K562 (cell line): ENCODE measurements around the gene MMS22L. TPM values are rescaled to one million over a fixed set of nuclear protein-coding genes. Genes with fewer than 3 reads are reported as not detected.

ENCODE experiments used
- ATAC-seq: fragments of 200-7000 bp; cut with Tn5 transposase; 3 replicates; pipeline ENCODE4 v1.9.1; 2020; ENCODE audit warnings: moderate library complexity
- BruUV-seq: library from RNA; stranded (reverse); fragments of 400-500 nt; replicated peaks from 2 replicates; lab custom pipeline; 2021; lab: Mats Ljungman, UMichigan
- CTCF ChIA-PET: fragments of 300-600 bp; formaldehyde crosslinking; extraction: SDS; loops from one replicate; lab custom pipeline; 2021; ENCODE audit warnings: low intra/inter-chr PET ratio; lab: Yijun Ruan, JAX
- POLR2A ChIA-PET: fragments of 300-600, 350-650 bp; sonication (Branson Sonifier 250); formaldehyde crosslinking; extraction: SDS; loops from one replicate; lab custom pipeline; 2021; ENCODE audit warnings: antibody characterized with exemption, inconsistent platforms; lab: Yijun Ruan, JAX
- DNase-seq, 4 experiments: peaks; one replicate each; pipeline versions ENCODE4 v3.0.0 to v3.0.0-alpha.2; 2011 to 2018; ENCODE audit warnings: low spot score in 3 of 4, mixed read lengths in 3 of 4; ENCODE audit errors: extremely low read depth in 1 of 4
- FAIRE-seq: peaks from 2 replicates; lab custom pipeline; 2011; peaks lifted over from hg19 to GRCh38; lab: Jason Lieb, UNC
- H2AFZ ChIP-seq: 2 replicates; pipeline ENCODE4 v1.6.0; 2011; ENCODE audit warnings: low read depth, low read length, control low read depth, inconsistent platforms
- H3K27ac ChIP-seq: fragments of 200-600 bp; 3 replicates; pipeline ENCODE4 v1.8.0; 2011; ENCODE audit warnings: low read depth, mild to moderate bottlenecking, control low read depth, inconsistent platforms, low read length, moderate library complexity, mixed read lengths; ENCODE audit errors: extremely low read depth
- H3K27me3 ChIP-seq, 2 experiments: fragments of 300-600 bp in 1 of 2; 2 replicates in 1 of 2; 3 replicates in 1 of 2; pipeline versions ENCODE4 v1.6.0 to v1.8.0; 2011; ENCODE audit warnings: inconsistent platforms in 2 of 2, low read length in 2 of 2, mild to moderate bottlenecking in 1 of 2, mixed read lengths in 1 of 2, moderate library complexity in 1 of 2; ENCODE audit not compliant: control insufficient read depth in 2 of 2, insufficient read depth in 2 of 2
- H3K36me3 ChIP-seq: fragments of 300-600 bp; 3 replicates; pipeline ENCODE4 v1.8.0; 2011; ENCODE audit warnings: mild to moderate bottlenecking, low read length, inconsistent platforms; ENCODE audit not compliant: control insufficient read depth, insufficient read depth
- H3K4me1 ChIP-seq, 2 experiments: fragments of 200-600 bp in 1 of 2; replicated peaks in 1 of 2; 2 replicates in 1 of 2; 3 replicates in 1 of 2; pipeline versions ENCODE4 v1.5.1 to v1.8.0; 2011; ENCODE audit warnings: inconsistent platforms in 2 of 2, low read length in 2 of 2, mild to moderate bottlenecking in 1 of 2, mixed read lengths in 1 of 2, moderate library complexity in 1 of 2; ENCODE audit not compliant: control insufficient read depth in 2 of 2, insufficient read depth in 2 of 2
- H3K4me2 ChIP-seq: 2 replicates; pipeline ENCODE4 v1.6.1; 2011; ENCODE audit warnings: low read length, control low read depth, inconsistent platforms, mixed read lengths; ENCODE audit not compliant: insufficient read depth
- H3K4me3 ChIP-seq: fragments of 200-600 bp; sonication (generic), shearing (Covaris generic); 2 replicates; pipeline ENCODE4 v1.5.1; 2016; ENCODE audit warnings: control low read depth, inconsistent platforms
- H3K79me2 ChIP-seq: fragments of 200-600 bp; 3 replicates; pipeline ENCODE4 v1.8.0; 2011; ENCODE audit warnings: low read length, inconsistent platforms; ENCODE audit not compliant: control insufficient read depth, insufficient read depth
- H3K9ac ChIP-seq, 2 experiments: 2 replicates each; pipeline versions ENCODE4 v1.6.0 to v1.6.1; 2011; ENCODE audit warnings: low read depth in 2 of 2, low read length in 2 of 2, control low read depth in 1 of 2, inconsistent platforms in 1 of 2, mild to moderate bottlenecking in 1 of 2, mixed read lengths in 1 of 2; ENCODE audit not compliant: insufficient read depth in 1 of 2
- H3K9me1 ChIP-seq: one replicate; pipeline ENCODE4 v1.6.0; 2011; ENCODE audit warnings: inconsistent platforms, mild to moderate bottlenecking, low read length, moderate library complexity; ENCODE audit not compliant: control insufficient read depth, insufficient read depth
- H3K9me3 ChIP-seq: replicated peaks from 2 replicates; pipeline ENCODE4 v1.5.1; 2011; ENCODE audit warnings: low read depth, low read length, inconsistent platforms; ENCODE audit not compliant: control insufficient read depth, insufficient read depth
- H4K20me1 ChIP-seq: replicated peaks from 2 replicates; pipeline ENCODE4 v1.6.1; 2011; ENCODE audit warnings: low read length, inconsistent platforms, mixed read lengths; ENCODE audit not compliant: control insufficient read depth, insufficient read depth
- ARNT ChIP-seq, 2 experiments: fragments of 450-650 bp; IDR thresholded peaks; 2 replicates each; pipeline ENCODE4 v1.6.1; 2016; ENCODE audit warnings: mild to moderate bottlenecking in 1 of 2
- ATF4 ChIP-seq: fragments of 450-650 bp; formaldehyde crosslinking; IDR thresholded peaks from 2 replicates; pipeline ENCODE4 v1.4.0; 2022; ENCODE audit warnings: mild to moderate bottlenecking, moderate library complexity
- CREBBP ChIP-seq: IDR thresholded peaks from one replicate; pipeline ENCODE4 v1.6.1; 2012; ENCODE audit warnings: low read depth, mild to moderate bottlenecking, control low read depth, inconsistent platforms, low read length
- E2F3 ChIP-seq: fragments of 250-450 bp; sonication (Bioruptor Pico); IDR thresholded peaks from 2 replicates; pipeline ENCODE4 v1.4.0; 2020; ENCODE audit warnings: mild to moderate bottlenecking
- EGR1 ChIP-seq: fragments of 450-650 bp; conservative IDR thresholded peaks from 2 replicates; pipeline ENCODE4 v1.6.1; 2017; ENCODE audit warnings: mild to moderate bottlenecking
- ERF ChIP-seq: fragments of 450-650 bp; formaldehyde crosslinking; IDR thresholded peaks from 2 replicates; pipeline ENCODE4 v1.4.0; 2020; ENCODE audit warnings: mild to moderate bottlenecking, mixed read lengths
- FOXA3 ChIP-seq, 2 experiments: fragments of 450-650 bp in 1 of 2; sonication (generic) in 1 of 2; formaldehyde crosslinking; IDR thresholded peaks in 1 of 2; conservative IDR thresholded peaks in 1 of 2; 2 replicates each; pipeline versions ENCODE4 v1.4.0 to v1.8.0; 2020 to 2022; ENCODE audit warnings: mild to moderate bottlenecking in 2 of 2, missing genetic modification reagents in 1 of 2
- GATA2 ChIP-seq: sonication (generic); formaldehyde crosslinking; IDR thresholded peaks from 2 replicates; pipeline ENCODE4 v1.4.0; 2020; ENCODE audit warnings: mild to moderate bottlenecking, missing genetic modification reagents
- GATAD2B ChIP-seq: fragments of 450-650 bp; IDR thresholded peaks from 2 replicates; pipeline ENCODE4 v1.6.1; 2017; ENCODE audit warnings: mild to moderate bottlenecking, borderline replicate concordance
- HDAC6 ChIP-seq: IDR thresholded peaks from 2 replicates; pipeline ENCODE4 v1.6.1; 2012; ENCODE audit warnings: low read depth, mild to moderate bottlenecking, control low read depth, inconsistent platforms, low read length, moderate library complexity
- IFI16 ChIP-seq: fragments of 250-450 bp; sonication (Bioruptor Pico); IDR thresholded peaks from 2 replicates; pipeline ENCODE4 v2.1.2; 2022; ENCODE audit warnings: mild to moderate bottlenecking, inconsistent platforms
- KDM1A ChIP-seq, 2 experiments: fragments of 450-650 bp; IDR thresholded peaks; 2 replicates each; pipeline ENCODE4 v1.6.1; 2016; ENCODE audit warnings: mild to moderate bottlenecking in 2 of 2
- NFXL1 ChIP-seq: fragments of 450-650 bp; formaldehyde crosslinking; IDR thresholded peaks from 2 replicates; pipeline ENCODE4 v1.4.0; 2021; ENCODE audit warnings: mild to moderate bottlenecking
- POLR3A ChIP-seq: IDR thresholded peaks from 2 replicates; pipeline ENCODE4 v1.6.1; 2011; ENCODE audit warnings: borderline replicate concordance, mild to moderate bottlenecking, moderate library complexity; ENCODE audit not compliant: insufficient read length, insufficient read depth; ENCODE audit errors: extremely low read depth
- RFX7 ChIP-seq: fragments of 250-450 bp; sonication (Bioruptor Pico); IDR thresholded peaks from 2 replicates; pipeline ENCODE4 v1.5.1; 2021; ENCODE audit warnings: mild to moderate bottlenecking
- RNF2 ChIP-seq: sonication (generic); IDR thresholded peaks from 2 replicates; pipeline ENCODE4 v1.6.1; 2016
- ZBTB43 ChIP-seq: sonication (generic); formaldehyde crosslinking; IDR thresholded peaks from 2 replicates; pipeline ENCODE4 v1.8.0; 2023; ENCODE audit warnings: mild to moderate bottlenecking, missing genetic modification reagents
- ZNF449 ChIP-seq: fragments of 250-450 bp; sonication (Bioruptor Pico); IDR thresholded peaks from 2 replicates; pipeline ENCODE4 v1.8.0; 2022; ENCODE audit warnings: moderate library complexity, mild to moderate bottlenecking, inconsistent platforms
- WGBS: fragments of 100-300 bp; shearing (Covaris generic); methylation state at CpG from one replicate; pipeline ENCODE4 v1.1.6; 2016; ENCODE audit warnings: low coverage, mixed read lengths; ENCODE audit not compliant: insufficient coverage; ENCODE audit errors: missing lambda C conversion rate; 5-methylcytosine and 5-hydroxymethylcytosine counted together
- in situ Hi-C: fragments of 300-500 bp; cut with MboI; formaldehyde crosslinking; loops from 4 replicates; pipeline ENCODE4 v1.15.0; 2018; ENCODE audit warnings: inconsistent platforms, mixed read lengths
- intact Hi-C: fragments of 100-400 bp; cut with micrococcal nuclease; formaldehyde crosslinking; loops from 2 replicates; pipeline ENCODE4 v1.14.2; 2022
- polyA plus RNA-seq, 8 experiments: library from polyadenylated mRNA; depleted of rRNA in 4 of 8; stranded (reverse) in 5 of 8; unstranded in 3 of 8; fragments of >200 nt; fragmentation: Nextera tagmentation in 2 of 8; fragmentation: Illumina TruSeq in 1 of 8; extraction: Ambion mirVana in 2 of 8; extraction: Trizol in 1 of 8; gene quantifications; 2 replicates each; pipeline versions ENCODE4 v1.2.1 to v1.2.3, GENCODE V29; 2011 to 2014; ENCODE audit warnings: inconsistent platforms in 1 of 8, missing spikeins in 1 of 8
- total RNA-seq, 7 experiments: library from RNA; depleted of rRNA in 6 of 7; stranded (reverse); fragments of >200 nt in 6 of 7; fragmentation: Illumina TruSeq in 2 of 7; extraction: Trizol in 2 of 7; gene quantifications; 2 replicates each; pipeline versions ENCODE4 v1.2.1 to v1.2.3, GENCODE V29; 2011 to 2021; ENCODE audit warnings: low replicate concordance in 1 of 7
- TF ChIP-seq, protein P1 (sequence below): sonication (generic); formaldehyde crosslinking; IDR thresholded peaks from 2 replicates; pipeline ENCODE4 v1.8.0; 2022; ENCODE audit warnings: mild to moderate bottlenecking, missing genetic modification reagents

The MMS22L gene
- total and polyA plus RNA-seq, 9 of the 15 experiments (the other 6 are each of a cell fraction or from before 2014, with no cell fraction given): 13.0 to 59.5 (median 26.9) TPM

- TF ChIP-seq ATF4 (CRISPR knock-in tag) (no peak), NFXL1 (CRISPR knock-in tag) (no peak), GATA2 (CRISPR knock-in tag) (no peak), IFI16 (CRISPR knock-in tag) (no peak), GATAD2B (no peak), HDAC6 (no peak), CREBBP (no peak), ARNT (IDR thresholded peaks at IDR 0.05) (no peak), FOXA3 (CRISPR knock-in tag; conservative IDR thresholded peaks at IDR 0.05 in 1 of 2, IDR thresholded peaks at IDR 0.05 in 1 of 2) (no peak), ERF (CRISPR knock-in tag) (no peak)
- TF ChIP-seq, protein P1, sequence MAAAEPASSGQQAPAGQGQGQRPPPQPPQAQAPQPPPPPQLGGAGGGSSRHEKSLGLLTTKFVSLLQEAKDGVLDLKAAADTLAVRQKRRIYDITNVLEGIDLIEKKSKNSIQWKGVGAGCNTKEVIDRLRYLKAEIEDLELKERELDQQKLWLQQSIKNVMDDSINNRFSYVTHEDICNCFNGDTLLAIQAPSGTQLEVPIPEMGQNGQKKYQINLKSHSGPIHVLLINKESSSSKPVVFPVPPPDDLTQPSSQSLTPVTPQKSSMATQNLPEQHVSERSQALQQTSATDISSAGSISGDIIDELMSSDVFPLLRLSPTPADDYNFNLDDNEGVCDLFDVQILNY (CRISPR knock-in tag): no peak
Measured at GRCh38 chr6:97150932-97151331, 132.1 kb downstream of the MMS22L start (continued).

DNA sequence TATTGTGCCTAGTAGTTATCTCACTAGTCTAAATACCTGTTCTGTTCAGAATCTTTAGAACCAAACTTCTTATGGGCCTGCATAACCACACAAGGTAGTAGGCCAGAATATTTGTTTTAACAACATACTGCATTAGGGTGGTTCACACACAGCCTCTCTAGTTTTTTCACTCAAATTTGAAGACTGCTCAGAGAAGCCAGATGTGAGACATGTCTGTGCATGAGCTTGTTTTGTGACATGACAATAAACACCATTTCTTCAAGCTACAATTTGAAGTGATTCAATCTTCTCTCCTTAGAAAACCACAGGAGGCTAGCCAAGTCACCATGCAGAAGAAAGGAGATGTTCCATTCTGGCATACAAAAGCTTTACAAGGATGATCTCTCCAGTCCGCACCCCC is 135.6 kb downstream of the MMS22L start:
- intact Hi-C loops: no loop called here
- POLR2A ChIA-PET: no interaction called here
- no peak for DNase-seq
- in situ Hi-C loops: no loop called here
- CTCF ChIA-PET: interaction anchor here (0.7 kb wide), 1 partner anchor 536 kb away, joined by 3 read pairs; no protein-coding TSS in a partner anchor
- no peak for FAIRE-seq
- Histone ChIP-seq H3K9me3 (no peaks in the 10 kb centered on the region), H3K9me1 (no peaks in the 10 kb centered on the region), H3K27ac (no peak overlapping the region), H4K20me1 (no peaks in the 10 kb centered on the region), H3K27me3 (no peaks in the 10 kb centered on the region), H3K9ac (no peak overlapping the region), H3K4me2 (no peak overlapping the region), H3K4me3 (no peak overlapping the region), H2AFZ (no peak overlapping the region), H3K4me1 (no peaks in the 10 kb centered on the region), H3K79me2 (no peaks in the 10 kb centered on the region), H3K36me3 (peaks cover 43% of the 10 kb centered on the region; the same call in 2 of the 3 replicates)
- no TSS peak for BruUV-seq
- 80% methylated on average over 1 of the region's 1 CpG for WGBS
- ATAC-seq: no peak
- TF ChIP-seq POLR3A: no peak
- TF ChIP-seq E2F3: no peak
- TF ChIP-seq KDM1A (IDR thresholded peaks at IDR 0.05): no peak
- no peak for TF ChIP-seq RNF2
- TF ChIP-seq RFX7: no peak
- no peak for TF ChIP-seq ERF (CRISPR knock-in tag)
- no peak for TF ChIP-seq EGR1
- no peak for TF ChIP-seq ZBTB43 (CRISPR knock-in tag)
- TF ChIP-seq ZNF449 (CRISPR knock-in tag): no peak
